H1 (cell line): Measurements from ENCODE around the gene FAM81A. TPM values are rescaled to one million over a fixed set of nuclear protein-coding genes. Genes with fewer than 3 reads are reported as not detected.

Experiments
- CTCF ChIA-PET: fragments of 300-600 bp; sonication (Branson Sonifier 250); formaldehyde crosslinking; loops from one replicate; lab custom pipeline; 2021; ENCODE audit not compliant: partially characterized antibody; lab: Charles Lee
- POLR2A ChIA-PET: fragments of 300-600 bp; sonication (Branson Sonifier 250); formaldehyde crosslinking; loops from one replicate; lab custom pipeline; 2021; ENCODE audit warnings: inconsistent platforms; ENCODE audit not compliant: partially characterized antibody; lab: Charles Lee
- DNase-seq, 2 experiments: peaks; one replicate each; pipeline versions ENCODE4 v3.0.0 to v3.0.0-alpha.2; 2010 to 2022; ENCODE audit warnings: low spot score in 2 of 2, low read depth in 1 of 2, mixed read lengths in 1 of 2
- FAIRE-seq: peaks from 2 replicates; lab custom pipeline; 2011; peaks lifted over from hg19 to GRCh38; lab: Jason Lieb, UNC
- H2AFZ ChIP-seq: 2 replicates; pipeline ENCODE4 v1.8.1; 2012; ENCODE audit warnings: low read length, inconsistent platforms
- H2AK5ac ChIP-seq: 2 replicates; pipeline ENCODE4 v1.6.1; 2013; ENCODE audit warnings: low read depth, low read length
- H2BK120ac ChIP-seq: replicated peaks from 2 replicates; pipeline ENCODE3; 2013; ENCODE audit warnings: low read depth, low read length, inconsistent platforms
- H2BK12ac ChIP-seq: 2 replicates; pipeline ENCODE4 v1.6.1; 2013; ENCODE audit warnings: low read depth, low read length
- H2BK15ac ChIP-seq: 2 replicates; pipeline ENCODE4 v1.6.1; 2013; ENCODE audit warnings: low read length
- H2BK20ac ChIP-seq: 2 replicates; pipeline ENCODE4 v1.6.1; 2013; ENCODE audit warnings: low read length
- H2BK5ac ChIP-seq: 2 replicates; pipeline ENCODE4 v1.6.1; 2013; ENCODE audit warnings: low read depth, low read length
- H3K14ac ChIP-seq: 2 replicates; pipeline ENCODE4 v1.6.1; 2013; ENCODE audit warnings: inconsistent platforms; ENCODE audit not compliant: insufficient read length
- H3K18ac ChIP-seq: 2 replicates; pipeline ENCODE4 v1.6.1; 2013; ENCODE audit warnings: low read length; ENCODE audit errors: extremely low read depth
- H3K23ac ChIP-seq: 2 replicates; pipeline ENCODE4 v1.6.1; 2013; ENCODE audit warnings: inconsistent platforms; ENCODE audit not compliant: insufficient read length
- H3K23me2 ChIP-seq: 2 replicates; pipeline ENCODE4 v1.6.1; 2013; ENCODE audit warnings: low read depth, low read length
- H3K27ac ChIP-seq: 2 replicates; pipeline ENCODE4 v1.6.1; 2011; ENCODE audit warnings: low read depth, low read length, inconsistent platforms
- H3K27me3 ChIP-seq, 4 experiments: replicated peaks in 1 of 4; 1 replicate in 1 of 4; 2 replicates in 3 of 4; pipeline versions ENCODE4 v1.6.1 to v1.8.1; 2011 to 2013; ENCODE audit warnings: low read length in 3 of 4, mild to moderate bottlenecking in 3 of 4, inconsistent platforms in 2 of 4, mixed read lengths in 2 of 4, moderate library complexity in 1 of 4; ENCODE audit not compliant: control insufficient read depth in 3 of 4, insufficient read depth in 3 of 4; ENCODE audit errors: extremely low read depth in 1 of 4
- H3K36me3 ChIP-seq, 4 experiments: 2 replicates each; pipeline versions ENCODE4 v1.6.1 to v1.8.1; 2011 to 2013; ENCODE audit warnings: mild to moderate bottlenecking in 4 of 4, low read length in 3 of 4, moderate library complexity in 2 of 4, control low read depth in 1 of 4, inconsistent platforms in 1 of 4; ENCODE audit not compliant: insufficient read depth in 4 of 4, control insufficient read depth in 2 of 4
- H3K4ac ChIP-seq: replicated peaks from 2 replicates; pipeline ENCODE3; 2013; ENCODE audit warnings: low read length, low read depth, mixed read lengths, inconsistent platforms; ENCODE audit not compliant: insufficient read length
- H3K4me1 ChIP-seq, 4 experiments: replicated peaks in 1 of 4; 1 replicate in 1 of 4; 2 replicates in 3 of 4; pipeline versions ENCODE4 v1.6.1 to v1.8.1; 2011 to 2013; ENCODE audit warnings: low read length in 3 of 4, inconsistent platforms in 2 of 4, mixed read lengths in 1 of 4; ENCODE audit not compliant: insufficient read depth in 4 of 4, control insufficient read depth in 3 of 4
- H3K4me2 ChIP-seq, 2 experiments: 2 replicates each; pipeline versions ENCODE4 v1.6.1 to v1.8.1; 2011 to 2013; ENCODE audit warnings: low read depth in 2 of 2, low read length in 2 of 2, control low read depth in 1 of 2, inconsistent platforms in 1 of 2, mild to moderate bottlenecking in 1 of 2; ENCODE audit not compliant: insufficient read depth in 1 of 2
- H3K4me3 ChIP-seq, 4 experiments: fragments of 200-600, 300-600 bp in 1 of 4; sonication (generic), shearing (Covaris generic), sonication (Bioruptor Twin) in 1 of 4; 2 replicates each; pipeline versions ENCODE4 v1.5.1 to v1.8.1; 2011 to 2016; ENCODE audit warnings: low read length in 4 of 4, low read depth in 3 of 4, control low read depth in 2 of 4, inconsistent platforms in 2 of 4, mild to moderate bottlenecking in 2 of 4, mixed read lengths in 1 of 4, moderate library complexity in 1 of 4; ENCODE audit not compliant: insufficient read depth in 2 of 4; ENCODE audit errors: extremely low read depth in 1 of 4
- H3K56ac ChIP-seq: replicated peaks from 2 replicates; pipeline ENCODE3; 2013; ENCODE audit warnings: low read depth, mild to moderate bottlenecking, mixed read lengths, low read length, inconsistent platforms; ENCODE audit not compliant: insufficient read length
- H3K79me1 ChIP-seq: 2 replicates; pipeline ENCODE4 v1.6.1; 2013; ENCODE audit warnings: low read depth, low read length, control low read depth
- H3K79me2 ChIP-seq, 2 experiments: 2 replicates each; pipeline versions ENCODE4 v1.6.1 to v1.8.1; 2012 to 2013; ENCODE audit warnings: low read length in 2 of 2, mild to moderate bottlenecking in 2 of 2, inconsistent platforms in 1 of 2; ENCODE audit not compliant: insufficient read depth in 2 of 2, control insufficient read depth in 1 of 2
- H3K9ac ChIP-seq, 4 experiments: replicated peaks in 1 of 4; 1 replicate in 1 of 4; 2 replicates in 3 of 4; pipeline versions ENCODE4 v1.6.1 to v1.8.1; 2011 to 2013; ENCODE audit warnings: low read depth in 3 of 4, low read length in 3 of 4, control low read depth in 2 of 4, mild to moderate bottlenecking in 2 of 4, moderate library complexity in 2 of 4, inconsistent platforms in 1 of 4; ENCODE audit errors: extremely low read depth in 1 of 4
- H3K9me3 ChIP-seq, 2 experiments: 2 replicates each; pipeline versions ENCODE4 v1.6.1 to v1.8.1; 2012 to 2013; ENCODE audit warnings: mild to moderate bottlenecking in 2 of 2, moderate library complexity in 2 of 2, control low read depth in 1 of 2, inconsistent platforms in 1 of 2, low read depth in 1 of 2, low read length in 1 of 2, mixed read lengths in 1 of 2; ENCODE audit not compliant: insufficient read depth in 2 of 2
- H4K20me1 ChIP-seq, 2 experiments: replicated peaks in 1 of 2; 2 replicates each; pipeline versions ENCODE3 to v1.8.1; 2011 to 2013; ENCODE audit warnings: inconsistent platforms in 2 of 2, low read length in 2 of 2, mild to moderate bottlenecking in 1 of 2; ENCODE audit not compliant: insufficient read depth in 2 of 2, control insufficient read depth in 1 of 2
- H4K5ac ChIP-seq: 2 replicates; pipeline ENCODE4 v1.6.1; 2013; ENCODE audit warnings: low read length, low read depth, mixed read lengths, inconsistent platforms; ENCODE audit not compliant: insufficient read length
- H4K8ac ChIP-seq: 2 replicates; pipeline ENCODE4 v1.8.0; 2013; ENCODE audit warnings: mild to moderate bottlenecking, moderate library complexity, low read length, inconsistent platforms; ENCODE audit not compliant: insufficient read depth; ENCODE audit errors: extremely low read depth
- H4K91ac ChIP-seq: replicated peaks from 2 replicates; pipeline ENCODE3; 2013; ENCODE audit warnings: low read length, mixed read lengths, inconsistent platforms; ENCODE audit not compliant: insufficient read length
- BRCA1 ChIP-seq: IDR thresholded peaks from 2 replicates; pipeline ENCODE4 v1.6.1; 2012; ENCODE audit warnings: low read depth, low read length, improper control_type of control experiment
- CBX8 ChIP-seq: fragments of 300-800, 300-1000 bp; sonication (generic); IDR thresholded peaks from 2 replicates; pipeline ENCODE4 v1.7.1; 2016; ENCODE audit warnings: low read depth, low read length, borderline replicate concordance
- CEBPB ChIP-seq: IDR thresholded peaks from 2 replicates; pipeline ENCODE4 v1.6.1; 2012; ENCODE audit warnings: low read depth, low read length
- GABPA ChIP-seq: IDR thresholded peaks from 2 replicates; pipeline ENCODE4 v1.6.1; 2011; ENCODE audit warnings: mild to moderate bottlenecking, low read length, moderate library complexity, borderline replicate concordance; ENCODE audit not compliant: insufficient read depth
- GTF2F1 ChIP-seq: IDR thresholded peaks from 2 replicates; pipeline ENCODE4 v1.6.1; 2012; ENCODE audit warnings: low read depth, low read length, improper control_type of control experiment, borderline replicate concordance
- KDM1A ChIP-seq: fragments of 200-600, 300-600 bp; sonication (generic); IDR thresholded peaks from 2 replicates; pipeline ENCODE4 v1.7.1; 2016; ENCODE audit warnings: mild to moderate bottlenecking, low read length, borderline replicate concordance
- KDM4A ChIP-seq: IDR thresholded peaks from one replicate; pipeline ENCODE4 v1.7.1; 2012; ENCODE audit warnings: low read depth, mild to moderate bottlenecking, moderate library complexity, low read length, inconsistent platforms; ENCODE audit not compliant: severe bottlenecking
- MAFK ChIP-seq: IDR thresholded peaks from 2 replicates; pipeline ENCODE4 v1.6.1; 2012; ENCODE audit warnings: low read depth, mild to moderate bottlenecking, improper control_type of control experiment, low read length
- POLR2A ChIP-seq, 2 experiments: IDR thresholded peaks; 1 replicate in 1 of 2; 2 replicates in 1 of 2; pipeline ENCODE4 v1.6.1; 2011; ENCODE audit warnings: low read depth in 2 of 2, low read length in 2 of 2, mild to moderate bottlenecking in 2 of 2; ENCODE audit errors: control extremely low read depth in 1 of 2
- RAD21 ChIP-seq, 2 experiments: IDR thresholded peaks in 1 of 2; conservative IDR thresholded peaks in 1 of 2; 2 replicates each; pipeline ENCODE4 v1.6.1; 2011; ENCODE audit warnings: low read depth in 2 of 2, low read length in 2 of 2, improper control_type of control experiment in 1 of 2, inconsistent platforms in 1 of 2, mild to moderate bottlenecking in 1 of 2, moderate library complexity in 1 of 2
- SAP30 ChIP-seq: fragments of 300-600 bp; sonication (generic); IDR thresholded peaks from 2 replicates; pipeline ENCODE4 v1.7.1; 2012; ENCODE audit warnings: low read length, moderate library complexity, mild to moderate bottlenecking, inconsistent platforms; ENCODE audit not compliant: insufficient read depth, insufficient replicate concordance
- SRF ChIP-seq: IDR thresholded peaks from 2 replicates; pipeline ENCODE4 v1.6.1; 2011; ENCODE audit warnings: mild to moderate bottlenecking, low read depth, low read length, moderate library complexity
- WGBS, 2 experiments: shearing (Covaris generic) in 1 of 2; methylation state at CpG; one replicate each; pipeline versions ENCODE4 v1.1.6 to v1.1.7; 2013 to 2015; ENCODE audit warnings: low lambda C conversion rate in 2 of 2, mixed read lengths in 2 of 2, inconsistent platforms in 1 of 2, low coverage in 1 of 2, missing lambda C conversion rate in 1 of 2; ENCODE audit not compliant: insufficient replicate concordance in 2 of 2, insufficient coverage in 1 of 2, insufficient read length in 1 of 2; ENCODE audit errors: extremely low coverage in 1 of 2, missing lambda C conversion rate in 1 of 2; 5-methylcytosine and 5-hydroxymethylcytosine counted together
- polyA plus RNA-seq, 7 experiments: library from polyadenylated mRNA; depleted of rRNA in 3 of 7; stranded (reverse) in 5 of 7; unstranded in 2 of 7; fragments of >200 nt in 5 of 7; fragments of 200-250 nt in 2 of 7; gene quantifications; 1 replicate in 5 of 7; 2 replicates in 1 of 7; 4 replicates in 1 of 7; pipeline versions ENCODE4 v1.2.1 to v1.2.3, GENCODE V29; 2011 to 2013; ENCODE audit warnings: missing spikeins in 2 of 7, mixed read lengths in 2 of 7
- total RNA-seq: library from RNA; stranded (reverse); fragmentation: NEBNext Ultra II Directional; extraction: Animal tissue kit (Norgen Biotek cat#: 25700); gene quantifications from 2 replicates; pipeline ENCODE4 v1.2.1, GENCODE V29; 2021
- TF ChIP-seq, protein P1 (sequence below): IDR thresholded peaks from 2 replicates; pipeline ENCODE4 v1.6.1; 2012; ENCODE audit warnings: inconsistent platforms

The FAM81A gene
- total and polyA plus RNA-seq, 2 of the 8 experiments (the other 6 are each of a cell fraction or from before 2014, with no cell fraction given), result 0.56 to 3.0 TPM

DNA sequence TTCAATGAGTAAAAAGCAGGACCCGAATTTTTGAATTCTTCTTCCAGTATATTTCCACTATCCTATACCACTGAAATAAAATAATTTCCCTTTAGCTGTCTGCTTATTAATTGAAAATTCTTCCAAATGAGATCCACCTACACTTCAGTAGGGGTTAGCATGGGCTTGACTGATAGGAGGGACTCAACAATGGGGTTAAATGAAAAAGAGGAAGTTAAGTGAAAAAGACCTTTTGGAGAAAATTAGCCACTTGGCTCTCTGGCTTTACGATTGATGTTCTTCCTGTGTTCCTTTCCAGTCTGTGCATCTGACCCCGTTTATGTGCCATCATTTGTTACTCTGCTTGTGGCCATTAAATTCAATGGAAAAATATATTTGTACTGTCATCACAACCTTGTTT, 119.6 kb downstream of the FAM81A start:
- WGBS, 2 experiments, result 87% methylated on average over 3 of the region's 3 CpGs; no CpG with 5 or more reads in 1 of the 2 experiments
- Histone ChIP-seq H3K4me1 (no peaks in the 10 kb centered on the region), H3K18ac (no peak overlapping the region), H2BK12ac (no peak overlapping the region), H2AK5ac (no peak overlapping the region), H2BK15ac (no peak overlapping the region), H3K36me3 (no peaks in the 10 kb centered on the region), H3K23me2 (no peaks in the 10 kb centered on the region), H2AFZ (no peak overlapping the region), H2BK120ac (no peak overlapping the region), H3K27me3 (no peaks in the 10 kb centered on the region), H2BK20ac (no peak overlapping the region), H4K20me1 (no peaks in the 10 kb centered on the region), H2BK5ac (no peak overlapping the region), H4K5ac (no peak overlapping the region), H3K79me1 (no peaks in the 10 kb centered on the region), H3K4me3 (no peak overlapping the region), H3K56ac (no peak overlapping the region), H3K23ac (no peak overlapping the region), H3K9me3 (no peaks in the 10 kb centered on the region), H3K79me2 (no peaks in the 10 kb centered on the region), H4K91ac (no peak overlapping the region), H3K9ac (no peak overlapping the region), H3K14ac (no peak overlapping the region), H4K8ac (no peak overlapping the region), H3K4me2 (no peak overlapping the region), H3K27ac (no peak overlapping the region), H3K4ac (no peak overlapping the region)
- ChIA-PET POLR2A (no interaction called here), CTCF (interaction anchor here (0.7 kb wide), 1 partner anchor 77 kb away, joined by 3 read pairs; no protein-coding TSS in a partner anchor)
- FAIRE-seq (no peak), DNase-seq (no peak)
- no peak for TF ChIP-seq GABPA
- TF ChIP-seq, protein P1, sequence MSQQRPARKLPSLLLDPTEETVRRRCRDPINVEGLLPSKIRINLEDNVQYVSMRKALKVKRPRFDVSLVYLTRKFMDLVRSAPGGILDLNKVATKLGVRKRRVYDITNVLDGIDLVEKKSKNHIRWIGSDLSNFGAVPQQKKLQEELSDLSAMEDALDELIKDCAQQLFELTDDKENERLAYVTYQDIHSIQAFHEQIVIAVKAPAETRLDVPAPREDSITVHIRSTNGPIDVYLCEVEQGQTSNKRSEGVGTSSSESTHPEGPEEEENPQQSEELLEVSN, result no peak
- TF ChIP-seq SRF, result no peak
- no peak for TF ChIP-seq KDM4A
- TF ChIP-seq MAFK, result no peak
- no peak for TF ChIP-seq CEBPB
- TF ChIP-seq KDM1A, result no peak
- no peak for TF ChIP-seq RAD21 (IDR thresholded peaks at IDR 0.05 in 1 of 2, conservative IDR thresholded peaks at IDR 0.05 in 1 of 2; ENCODE audit: low read depth in 2 of 2, low read length in 2 of 2)
- no peak for TF ChIP-seq SAP30
- TF ChIP-seq CBX8, result no peak
- TF ChIP-seq GTF2F1, result no peak
- TF ChIP-seq POLR2A (IDR thresholded peaks at IDR 0.05; ENCODE audit: control extremely low read depth in 1 of 2, low read depth in 2 of 2, low read length in 2 of 2), result no peak
- TF ChIP-seq BRCA1, result no peak
